GM18499 (cell line): ENCODE data around the gene MYO7B.

ENCODE experiments used
- ATAC-seq: cut with Tn5 transposase; IDR thresholded peaks from one replicate; pipeline ENCODE4 v1.9.1; 2021; ENCODE audit warnings: moderate number of reproducible peaks; ENCODE audit not compliant: insufficient read depth, unreplicated experiment

The MYO7B gene

DNA sequence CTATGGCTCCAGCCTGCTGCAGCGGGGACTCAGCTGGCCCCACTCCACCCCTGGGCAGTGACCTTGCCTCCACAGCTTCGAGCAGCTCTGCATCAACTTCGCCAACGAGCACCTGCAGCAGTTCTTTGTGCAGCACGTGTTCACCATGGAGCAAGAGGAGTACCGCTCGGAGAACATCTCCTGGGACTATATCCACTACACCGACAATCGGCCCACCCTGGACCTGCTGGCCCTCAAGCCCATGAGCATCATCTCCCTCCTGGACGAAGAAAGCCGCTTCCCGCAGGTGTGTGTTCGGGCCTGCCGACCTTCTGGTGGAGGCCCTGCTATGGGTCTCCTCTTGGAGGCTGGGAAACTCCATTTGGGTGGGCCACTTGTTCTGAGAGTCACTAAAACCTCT is 48.6 kb downstream of the MYO7B start:
- ATAC-seq = no peak

DNA sequence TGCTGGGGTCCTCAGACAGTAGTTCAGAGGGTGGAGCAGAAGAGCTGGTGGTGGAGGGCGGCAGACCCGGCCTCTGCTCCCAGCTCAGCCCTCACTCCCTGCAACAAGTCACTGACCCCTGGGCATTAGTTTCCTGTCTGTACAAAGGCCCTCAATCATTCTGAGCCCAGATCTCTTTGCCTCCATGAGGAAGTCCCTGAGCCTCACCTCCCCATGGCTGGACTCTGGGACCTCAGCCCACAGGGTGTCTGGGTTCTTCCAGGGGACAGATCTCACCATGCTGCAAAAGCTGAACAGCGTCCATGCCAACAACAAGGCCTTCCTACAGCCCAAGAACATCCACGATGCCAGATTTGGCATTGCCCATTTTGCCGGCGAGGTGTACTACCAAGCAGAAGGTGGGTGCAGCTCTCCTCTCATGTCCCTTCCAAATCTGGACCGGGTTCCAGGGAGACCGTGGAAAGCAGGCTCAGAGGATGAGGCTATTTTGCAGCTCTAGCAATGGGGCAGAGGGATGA is 49.1 kb downstream of the MYO7B start:
- ATAC-seq = no peak

DNA sequence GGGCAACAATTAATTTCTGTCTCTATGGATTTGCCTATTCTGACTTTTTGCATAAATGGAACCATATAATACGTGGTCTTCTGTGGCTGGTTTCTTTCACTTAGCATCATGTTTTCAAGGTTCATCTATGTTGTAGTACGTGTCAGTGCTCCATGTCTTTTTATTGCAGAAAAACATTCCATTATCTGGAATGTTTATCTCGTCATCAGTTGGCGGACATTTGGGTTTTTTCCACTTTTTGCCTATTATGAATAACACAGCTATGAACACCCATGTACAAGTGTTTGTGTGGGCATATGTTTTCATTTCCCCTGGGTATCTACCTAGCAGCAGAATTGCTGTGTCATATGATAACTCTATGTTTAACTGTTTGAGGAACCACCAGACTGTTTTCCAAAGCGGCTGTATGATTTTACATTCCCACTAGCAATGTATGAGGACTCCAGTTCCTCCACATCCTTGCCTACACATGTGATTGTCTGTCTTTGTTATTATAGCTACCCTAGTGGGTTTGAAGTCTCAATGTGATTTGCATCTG is 49.9 kb downstream of the MYO7B start:
- no peak for ATAC-seq

DNA sequence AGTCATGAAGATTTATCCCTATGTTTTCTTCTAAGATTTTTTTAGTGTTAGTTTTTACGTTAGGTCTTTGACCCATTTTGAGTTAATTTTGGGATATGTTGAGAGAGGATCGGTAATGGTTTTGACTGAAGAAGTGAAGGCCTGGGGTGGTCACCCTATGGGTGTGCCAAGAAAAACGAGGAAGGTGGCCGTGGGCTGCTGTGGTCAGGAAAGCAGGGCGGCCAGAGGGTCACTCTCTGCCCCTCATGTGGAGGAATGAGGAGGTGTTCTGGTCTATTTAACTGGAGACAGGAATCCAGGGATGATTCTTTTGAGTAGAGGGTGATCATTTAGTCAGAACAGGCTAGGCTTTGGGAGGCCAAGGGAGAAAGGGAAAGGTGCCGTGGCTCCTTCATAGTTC is 50.7 kb downstream of the MYO7B start:
- ATAC-seq = no peak

DNA sequence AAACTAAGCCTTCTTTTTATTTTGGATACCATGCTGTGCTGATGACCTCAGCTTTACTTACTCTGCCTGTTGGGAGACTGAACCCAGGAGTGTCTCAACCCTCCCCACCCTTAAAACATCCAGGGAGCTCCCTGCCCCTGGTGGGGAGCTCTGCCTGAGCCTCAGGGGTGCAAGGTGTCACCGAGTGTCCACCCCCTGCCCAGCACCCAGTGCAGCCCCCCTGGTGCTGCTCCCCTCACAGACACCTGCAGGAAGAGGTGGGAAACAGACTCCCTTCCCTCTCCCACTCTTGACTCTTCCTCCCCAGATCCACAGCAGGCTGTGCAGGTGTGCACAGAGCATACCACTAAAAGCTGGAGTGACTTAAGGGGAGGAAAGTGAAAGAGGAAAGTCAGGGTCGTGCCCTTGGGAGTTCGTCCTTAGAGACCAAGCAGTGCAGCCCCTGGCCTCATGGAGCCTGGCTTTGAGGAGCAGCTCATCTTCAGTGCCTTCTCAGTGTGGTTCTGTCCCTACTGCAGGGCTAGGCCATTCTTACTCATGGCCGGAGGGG is 51.3 kb downstream of the MYO7B start:
- ATAC-seq = no peak

DNA sequence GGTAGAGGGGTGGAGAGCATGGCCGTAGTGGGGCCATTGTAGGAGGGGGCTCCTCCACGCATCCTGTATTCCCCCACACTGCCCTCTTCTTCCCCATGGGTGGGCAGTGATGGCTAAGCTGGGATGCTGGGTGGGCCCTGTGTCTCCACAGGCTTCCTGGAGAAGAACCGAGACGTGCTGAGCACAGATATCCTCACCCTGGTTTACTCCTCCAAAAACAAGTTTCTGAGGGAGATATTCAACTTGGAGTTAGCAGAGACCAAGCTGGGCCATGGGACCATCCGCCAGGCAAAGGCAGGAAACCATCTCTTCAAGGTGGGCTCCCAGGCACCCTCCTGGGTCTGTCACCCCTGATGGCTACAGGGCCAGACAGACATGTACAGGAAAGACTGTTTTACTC is 52.8 kb downstream of the MYO7B start:
- no peak for ATAC-seq

DNA sequence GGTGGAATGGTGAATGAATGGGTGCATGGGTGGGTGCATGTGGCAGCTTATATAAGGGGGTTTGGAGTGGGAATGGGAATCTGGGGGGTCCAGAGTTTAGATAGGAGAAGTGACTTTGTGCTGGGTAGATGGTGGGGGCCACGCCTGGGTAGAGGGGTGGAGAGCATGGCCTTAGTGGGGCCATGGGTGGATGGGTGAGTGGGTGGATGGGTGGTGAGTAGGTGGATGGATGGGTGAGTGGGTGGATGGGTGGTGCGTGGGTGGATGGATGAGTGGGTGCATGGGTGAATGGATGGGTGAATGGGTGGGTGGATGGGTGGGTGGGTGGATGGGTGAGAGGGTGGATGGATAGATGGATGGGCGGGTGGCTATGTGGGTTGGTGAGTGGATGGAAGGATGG is 53.9 kb downstream of the MYO7B start:
- ATAC-seq = no peak

DNA sequence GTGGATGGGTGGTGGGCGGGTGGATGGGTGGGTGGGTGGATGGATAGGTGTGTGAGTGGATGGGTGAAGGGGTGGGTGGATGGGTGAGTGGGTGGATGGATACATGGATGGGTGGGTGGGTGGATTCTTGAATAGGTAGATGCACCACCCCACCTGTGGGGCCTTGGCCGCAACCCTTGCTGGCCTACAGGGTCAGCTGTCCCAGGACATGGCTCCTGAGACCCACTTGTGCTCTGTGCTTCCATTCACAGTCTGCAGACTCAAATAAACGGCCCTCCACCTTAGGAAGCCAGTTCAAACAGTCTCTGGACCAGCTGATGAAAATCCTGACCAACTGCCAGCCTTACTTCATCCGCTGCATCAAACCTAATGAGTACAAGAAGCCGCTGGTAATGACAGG is 54.4 kb downstream of the MYO7B start:
- no peak for ATAC-seq

DNA sequence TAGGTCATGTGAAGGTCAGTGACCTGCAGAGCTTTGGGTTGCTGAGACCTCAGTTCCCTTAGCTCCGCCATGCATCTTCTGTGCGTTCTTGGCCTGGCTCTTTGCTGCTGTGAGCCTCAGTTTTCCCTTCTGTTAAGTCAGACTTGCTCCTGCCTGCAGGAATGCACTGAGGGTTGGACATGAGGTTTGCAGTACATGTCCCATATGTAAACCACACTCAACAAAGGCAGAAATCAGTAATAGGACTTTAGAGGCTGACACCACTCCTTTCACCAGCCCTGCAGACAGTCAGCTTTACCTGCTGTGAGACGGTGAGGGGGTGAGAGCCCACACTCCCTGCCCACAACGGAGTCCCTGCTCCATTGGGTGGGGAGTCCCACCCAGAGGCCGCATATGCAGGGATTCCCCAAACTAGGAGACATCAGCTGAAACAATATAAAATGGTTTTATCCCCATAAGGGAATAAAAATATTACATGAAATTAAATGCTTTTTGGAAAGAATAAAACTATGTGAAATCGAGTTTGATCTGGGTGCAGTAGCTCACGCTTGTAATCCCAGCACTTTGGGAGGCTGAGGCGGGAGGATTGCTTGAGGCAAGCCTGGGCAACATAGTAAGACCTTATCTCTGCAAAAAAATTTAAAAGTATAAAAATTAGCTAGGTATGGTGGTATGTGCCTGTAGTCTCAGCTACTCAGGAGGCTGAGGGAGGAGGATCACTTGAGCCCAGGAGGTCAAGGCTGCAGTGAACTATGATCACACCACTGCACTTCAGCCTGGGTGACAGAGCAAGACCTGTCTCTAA is 55.1 kb downstream of the MYO7B start:
- no peak for ATAC-seq

DNA sequence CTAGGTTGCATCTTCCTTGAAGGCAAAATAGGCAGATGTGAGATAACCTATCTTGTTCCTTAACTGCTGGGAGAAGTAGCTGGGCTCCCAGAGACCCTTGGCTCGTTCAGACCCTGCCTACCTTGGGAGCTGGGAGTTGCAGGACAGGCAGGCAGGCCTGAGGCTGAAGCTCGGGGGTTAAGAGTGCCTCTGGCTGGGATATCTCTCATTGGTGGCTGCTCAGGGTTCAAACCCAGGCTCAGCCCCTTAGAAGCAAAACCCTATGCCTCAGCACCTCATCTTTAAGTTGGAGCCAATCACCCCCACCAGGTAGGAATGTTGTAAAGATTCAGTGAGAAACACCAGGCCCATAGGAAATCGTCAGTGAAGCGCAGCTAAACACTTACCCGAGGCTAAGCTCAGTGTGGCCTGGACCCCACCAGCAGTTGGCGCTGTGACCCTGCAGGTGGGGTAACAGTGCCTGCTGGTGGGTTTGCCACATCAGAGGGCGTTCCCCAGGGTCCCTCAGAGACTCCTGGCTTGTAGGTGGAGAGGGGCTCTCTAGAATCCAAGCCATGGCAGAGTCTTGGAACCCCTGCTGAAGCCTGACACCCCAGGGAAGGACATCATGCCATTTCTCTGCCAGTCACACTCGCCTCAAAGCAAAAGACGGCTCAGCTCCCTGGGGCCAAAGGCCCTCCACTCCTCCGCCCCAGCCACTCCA is 55.9 kb downstream of the MYO7B start:
- peak; percentile 68 for ATAC-seq

DNA sequence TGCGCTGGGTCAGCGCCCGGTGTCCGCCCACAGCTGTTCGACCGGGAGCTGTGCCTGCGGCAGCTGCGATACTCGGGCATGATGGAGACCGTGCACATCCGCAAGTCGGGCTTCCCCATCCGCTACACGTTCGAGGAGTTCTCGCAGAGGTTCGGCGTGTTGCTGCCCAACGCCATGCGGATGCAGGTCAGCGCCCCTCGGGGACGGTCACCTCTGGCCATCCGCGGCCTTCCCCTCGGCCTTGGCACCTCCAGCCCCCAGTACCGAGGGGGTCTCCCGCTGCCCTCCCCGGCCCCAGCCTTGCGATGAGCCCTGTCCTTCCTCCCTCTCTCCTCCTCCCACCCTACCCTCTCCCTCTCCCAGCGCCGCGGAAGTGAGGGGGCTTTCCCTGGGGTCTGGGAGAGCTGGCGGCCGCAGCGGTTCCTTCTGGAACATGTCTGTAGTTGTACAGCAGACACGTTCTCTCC is 57.3 kb downstream of the MYO7B start:
- ATAC-seq = no peak

DNA sequence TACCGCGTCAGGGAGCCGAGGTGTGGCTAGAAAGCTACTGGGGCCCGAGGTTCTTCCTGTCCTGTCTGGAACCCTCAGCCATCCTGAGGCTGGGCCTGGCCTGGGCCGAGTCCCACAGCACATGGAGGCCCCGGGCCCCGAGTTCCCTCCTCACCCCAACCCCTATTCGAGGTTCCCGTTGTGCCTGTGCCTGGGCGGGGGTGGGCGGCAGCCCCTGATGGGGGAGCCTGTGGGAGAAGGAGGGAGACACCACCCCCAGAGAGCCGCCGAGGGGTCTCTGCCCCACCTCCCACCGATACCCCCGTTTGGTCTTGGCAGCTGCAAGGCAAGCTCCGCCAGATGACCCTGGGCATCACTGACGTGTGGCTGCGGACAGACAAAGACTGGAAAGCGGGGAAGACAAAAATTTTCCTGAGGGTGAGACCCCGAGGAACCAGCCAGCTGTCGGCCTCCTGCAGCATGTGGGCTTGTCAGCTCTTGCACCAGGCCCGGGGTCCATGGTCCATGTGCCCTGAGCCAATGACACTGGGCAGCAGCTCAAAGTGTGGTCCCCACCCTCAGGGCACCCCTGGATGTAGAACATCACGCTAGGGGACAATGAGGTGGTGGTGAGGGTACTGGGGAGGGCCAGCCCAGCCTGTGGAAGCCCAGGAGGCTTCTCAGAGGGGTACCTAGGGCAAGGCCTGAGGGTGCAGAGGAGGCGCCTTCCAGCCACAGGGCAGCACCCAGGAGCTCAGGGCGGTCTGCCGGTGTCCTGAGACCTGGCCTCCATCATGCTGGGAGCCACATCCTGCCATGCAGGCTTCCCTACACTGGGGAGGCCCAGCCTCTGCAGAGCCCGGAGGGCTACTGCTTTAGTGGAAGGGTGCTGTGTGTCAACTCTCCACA is 58.0 kb downstream of the MYO7B start:
- no peak for ATAC-seq

DNA sequence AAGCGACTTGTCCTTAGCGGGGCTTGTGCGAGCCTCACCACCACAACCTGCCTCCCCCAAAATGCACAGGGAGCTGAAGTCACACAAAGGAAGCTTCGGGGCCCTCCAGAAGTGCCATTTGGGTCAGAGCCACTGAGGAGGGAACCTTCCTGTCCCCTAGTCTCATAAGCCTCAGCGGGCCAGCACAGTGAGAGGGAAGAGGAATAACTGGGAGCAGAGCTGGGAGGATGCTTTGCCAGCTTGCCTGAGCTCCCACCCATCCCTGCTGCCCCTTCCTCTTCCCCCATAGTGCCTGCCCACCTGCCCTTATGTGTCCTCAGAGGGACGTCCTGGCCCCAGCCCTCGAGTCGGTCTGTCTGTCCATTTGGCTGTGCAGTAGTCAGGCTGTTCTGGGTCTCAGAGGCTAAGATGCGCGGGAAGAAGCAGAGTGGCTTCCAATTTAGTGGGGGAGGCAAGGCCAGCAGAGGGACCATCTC is 58.7 kb downstream of the MYO7B start:
- ATAC-seq = no peak

DNA sequence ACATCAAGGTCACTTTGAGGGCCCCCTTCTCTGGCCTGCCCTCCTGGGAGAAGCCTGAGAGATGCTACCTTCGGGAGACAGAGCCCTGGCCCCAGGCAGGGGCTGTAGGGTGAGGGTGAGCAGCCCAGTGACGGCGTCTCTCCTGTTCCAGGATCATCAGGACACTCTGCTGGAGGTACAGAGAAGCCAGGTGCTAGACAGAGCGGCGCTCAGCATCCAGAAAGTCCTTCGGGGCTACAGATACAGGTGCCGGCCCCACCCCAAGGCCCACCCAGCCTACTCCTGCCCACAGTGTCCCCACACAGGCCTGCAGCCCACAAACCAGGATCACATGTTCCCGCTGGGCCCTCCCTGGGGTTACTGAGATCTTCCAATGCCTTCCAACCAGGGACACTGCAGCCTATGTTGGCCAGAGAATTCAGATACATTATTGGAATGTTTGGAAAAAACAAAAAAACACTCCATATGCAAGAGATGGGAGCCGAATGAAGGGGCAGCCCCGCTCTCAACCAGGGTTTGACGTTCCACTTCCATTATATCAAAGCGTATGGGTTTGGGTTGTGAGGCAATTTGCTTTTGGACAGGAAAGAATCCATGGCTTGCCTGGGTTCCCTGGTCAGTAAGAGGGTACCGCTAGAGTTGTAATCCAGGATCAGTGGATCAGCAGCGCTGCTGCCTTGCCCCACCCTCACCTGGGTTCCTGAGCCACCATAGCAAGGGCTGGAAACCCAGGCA is 61.0 kb downstream of the MYO7B start:
- no peak for ATAC-seq

DNA sequence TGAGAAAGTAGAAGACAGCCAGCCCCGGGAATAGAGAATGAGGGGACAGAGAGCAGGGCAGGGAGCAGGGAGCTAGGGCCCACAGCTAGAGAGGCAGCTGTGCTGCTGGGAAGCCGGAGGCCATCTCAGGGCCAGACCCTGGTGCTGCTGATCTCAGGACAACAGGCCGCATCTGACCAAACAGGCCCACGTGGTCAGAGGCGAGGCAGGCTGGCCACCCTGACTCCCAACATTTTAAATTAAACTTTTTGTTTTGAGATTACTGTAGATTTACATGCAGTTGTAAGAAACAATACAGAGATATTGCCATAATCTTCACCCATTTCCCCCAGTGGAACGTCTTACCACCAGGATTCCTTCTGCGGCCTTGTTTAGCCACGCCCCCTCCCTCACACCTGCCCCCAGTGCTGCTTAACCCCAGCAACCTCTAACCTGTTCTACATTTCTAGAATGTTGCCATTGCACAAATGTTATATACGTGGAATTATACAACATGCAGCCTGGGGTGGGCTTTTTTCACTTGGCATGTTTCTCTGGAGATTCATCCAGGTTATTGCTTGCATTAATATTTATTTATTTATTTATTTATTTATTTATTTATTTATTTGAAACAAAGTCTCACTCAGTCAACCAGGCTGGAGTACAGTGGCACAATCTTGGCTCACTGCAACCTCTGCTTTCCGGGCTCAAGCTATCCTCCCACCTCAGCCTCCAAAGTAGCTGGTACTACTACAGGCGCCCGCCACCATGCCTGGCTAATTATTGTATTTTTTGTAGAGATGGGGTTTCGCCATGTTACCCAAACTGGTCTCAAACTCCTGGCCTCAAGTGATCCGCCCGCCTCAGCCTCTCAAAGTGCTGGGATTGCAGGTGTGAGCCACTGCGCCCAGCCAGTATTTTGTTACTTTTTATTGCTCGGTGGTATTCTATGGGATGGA is 61.8 kb downstream of the MYO7B start:
- ATAC-seq = no peak

DNA sequence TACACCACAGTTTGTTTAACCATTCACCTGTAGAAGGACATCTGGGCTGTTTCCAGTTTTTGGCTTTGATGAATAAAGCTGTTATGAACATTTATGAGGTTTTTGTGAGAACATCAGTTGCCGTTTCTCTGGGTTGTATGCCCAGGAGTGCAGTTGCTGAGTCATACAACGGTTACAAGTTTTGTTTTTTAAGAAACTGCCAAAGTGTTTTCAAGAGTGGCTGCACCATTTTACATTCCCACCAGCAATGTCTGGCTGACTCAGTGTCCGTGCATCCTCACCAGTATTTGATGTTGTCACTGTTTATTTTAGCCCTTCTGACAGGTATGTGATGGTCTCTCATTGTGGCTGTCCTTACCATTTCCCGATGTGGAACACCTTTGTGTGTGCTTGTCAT is 62.5 kb downstream of the MYO7B start:
- no peak for ATAC-seq

DNA sequence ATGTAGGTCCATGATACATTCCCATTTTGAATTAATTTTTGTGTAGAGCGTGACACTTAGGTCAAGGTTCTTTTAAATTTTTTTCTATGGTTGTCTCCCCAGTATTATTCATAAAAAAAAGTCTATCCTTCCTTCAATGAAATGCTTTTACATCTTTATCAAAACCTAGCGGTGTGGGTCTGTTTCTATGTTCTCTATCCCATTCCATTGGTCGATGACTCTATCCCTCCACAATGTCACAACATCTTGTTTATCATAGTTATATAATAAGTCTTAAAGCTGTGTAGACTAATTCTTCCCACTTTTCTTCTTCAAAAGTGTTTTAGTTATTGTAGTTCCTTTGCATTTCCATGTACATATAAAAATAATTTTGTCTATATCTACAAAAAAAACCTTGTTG is 63.2 kb downstream of the MYO7B start:
- ATAC-seq = no peak

DNA sequence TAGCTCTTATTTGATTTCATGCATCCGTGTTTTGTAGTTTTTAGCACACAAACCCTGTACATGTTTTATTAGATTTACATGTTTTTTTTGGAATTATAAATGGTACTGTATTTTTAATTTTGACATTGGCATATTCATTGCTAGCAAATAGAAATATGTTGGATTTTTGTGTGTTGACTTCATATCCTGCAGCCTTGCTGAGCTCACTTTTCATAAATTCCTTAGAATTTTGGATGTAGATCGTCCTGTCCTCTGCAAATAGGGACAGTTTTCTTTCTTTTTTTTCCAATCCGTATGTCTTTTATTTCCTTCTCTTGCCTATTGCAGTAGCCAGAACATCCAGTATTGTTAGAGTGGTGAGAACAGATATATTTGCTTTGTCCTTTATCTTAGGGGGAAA is 63.7 kb downstream of the MYO7B start:
- no peak for ATAC-seq
